ENCODE data around the gene ZNF335. TPM values are rescaled to one million over a fixed set of nuclear protein-coding genes. Genes with fewer than 3 reads are reported as not detected.

ZNF335 gene
- total and polyA plus RNA-seq, 2 of the 13 experiments (the other 11 are each of a cell fraction or from before 2014, with no cell fraction given) = 9.7 to 13.7 TPM

DNA sequence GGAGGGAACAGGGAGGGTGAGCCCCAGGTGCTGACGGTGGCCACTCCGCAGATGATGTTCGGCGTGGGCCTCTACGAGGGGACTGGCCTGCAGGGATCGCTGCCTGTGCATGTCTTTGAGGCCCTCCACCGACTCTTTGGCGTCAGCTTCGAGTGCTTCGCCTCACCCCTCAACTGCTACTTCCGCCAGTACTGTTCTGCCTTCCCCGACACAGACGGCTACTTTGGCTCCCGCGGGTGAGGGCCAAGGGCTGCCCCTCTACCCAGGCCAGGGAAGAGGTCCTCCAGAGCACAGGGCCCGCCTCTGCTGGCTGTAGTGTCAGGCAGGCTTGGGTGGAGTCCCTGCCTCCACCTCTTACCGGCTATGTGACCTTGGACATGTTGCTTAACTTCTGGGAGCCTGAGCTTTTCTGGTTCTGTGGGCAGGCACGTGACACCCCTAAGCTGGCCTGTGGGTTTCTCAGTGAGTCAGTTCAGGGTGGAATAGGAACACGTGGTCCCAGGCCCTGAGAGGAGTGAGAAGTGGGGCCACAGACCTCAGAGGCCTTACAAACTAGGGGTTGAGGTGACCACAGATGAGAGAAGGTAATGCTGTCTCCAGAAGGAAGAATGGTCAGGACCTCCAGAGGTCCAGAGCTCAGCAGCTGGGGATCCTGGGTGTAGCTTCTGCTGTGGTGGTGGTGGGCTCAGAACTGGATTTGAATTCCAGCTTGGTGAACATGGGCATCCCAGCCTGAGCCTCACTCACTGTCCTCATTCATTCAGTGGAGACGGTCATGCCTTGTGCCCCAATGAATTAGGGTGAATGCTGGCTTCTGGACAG, 25.6 kb downstream of the ZNF335 start (continued):
- TF ChIP-seq, protein P1, sequence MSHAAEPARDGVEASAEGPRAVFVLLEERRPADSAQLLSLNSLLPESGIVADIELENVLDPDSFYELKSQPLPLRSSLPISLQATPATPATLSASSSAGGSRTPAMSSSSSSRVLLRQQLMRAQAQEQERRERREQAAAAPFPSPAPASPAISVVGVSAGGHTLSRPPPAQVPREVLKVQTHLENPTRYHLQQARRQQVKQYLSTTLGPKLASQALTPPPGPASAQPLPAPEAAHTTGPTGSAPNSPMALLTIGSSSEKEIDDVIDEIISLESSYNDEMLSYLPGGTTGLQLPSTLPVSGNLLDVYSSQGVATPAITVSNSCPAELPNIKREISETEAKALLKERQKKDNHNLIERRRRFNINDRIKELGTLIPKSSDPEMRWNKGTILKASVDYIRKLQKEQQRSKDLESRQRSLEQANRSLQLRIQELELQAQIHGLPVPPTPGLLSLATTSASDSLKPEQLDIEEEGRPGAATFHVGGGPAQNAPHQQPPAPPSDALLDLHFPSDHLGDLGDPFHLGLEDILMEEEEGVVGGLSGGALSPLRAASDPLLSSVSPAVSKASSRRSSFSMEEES (CRISPR knock-in tag; IDR thresholded peaks at IDR 0.05) = peak; percentile 99
- peak; percentile 90 for TF ChIP-seq ESRRA (CRISPR knock-in tag; IDR thresholded peaks at IDR 0.05; ENCODE audit: low read depth)
- TF ChIP-seq, protein P2, sequence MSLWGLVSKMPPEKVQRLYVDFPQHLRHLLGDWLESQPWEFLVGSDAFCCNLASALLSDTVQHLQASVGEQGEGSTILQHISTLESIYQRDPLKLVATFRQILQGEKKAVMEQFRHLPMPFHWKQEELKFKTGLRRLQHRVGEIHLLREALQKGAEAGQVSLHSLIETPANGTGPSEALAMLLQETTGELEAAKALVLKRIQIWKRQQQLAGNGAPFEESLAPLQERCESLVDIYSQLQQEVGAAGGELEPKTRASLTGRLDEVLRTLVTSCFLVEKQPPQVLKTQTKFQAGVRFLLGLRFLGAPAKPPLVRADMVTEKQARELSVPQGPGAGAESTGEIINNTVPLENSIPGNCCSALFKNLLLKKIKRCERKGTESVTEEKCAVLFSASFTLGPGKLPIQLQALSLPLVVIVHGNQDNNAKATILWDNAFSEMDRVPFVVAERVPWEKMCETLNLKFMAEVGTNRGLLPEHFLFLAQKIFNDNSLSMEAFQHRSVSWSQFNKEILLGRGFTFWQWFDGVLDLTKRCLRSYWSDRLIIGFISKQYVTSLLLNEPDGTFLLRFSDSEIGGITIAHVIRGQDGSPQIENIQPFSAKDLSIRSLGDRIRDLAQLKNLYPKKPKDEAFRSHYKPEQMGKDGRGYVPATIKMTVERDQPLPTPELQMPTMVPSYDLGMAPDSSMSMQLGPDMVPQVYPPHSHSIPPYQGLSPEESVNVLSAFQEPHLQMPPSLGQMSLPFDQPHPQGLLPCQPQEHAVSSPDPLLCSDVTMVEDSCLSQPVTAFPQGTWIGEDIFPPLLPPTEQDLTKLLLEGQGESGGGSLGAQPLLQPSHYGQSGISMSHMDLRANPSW (CRISPR knock-in tag; IDR thresholded peaks at IDR 0.05; ENCODE audit: borderline replicate concordance) = no peak
- TF ChIP-seq, protein P3, sequence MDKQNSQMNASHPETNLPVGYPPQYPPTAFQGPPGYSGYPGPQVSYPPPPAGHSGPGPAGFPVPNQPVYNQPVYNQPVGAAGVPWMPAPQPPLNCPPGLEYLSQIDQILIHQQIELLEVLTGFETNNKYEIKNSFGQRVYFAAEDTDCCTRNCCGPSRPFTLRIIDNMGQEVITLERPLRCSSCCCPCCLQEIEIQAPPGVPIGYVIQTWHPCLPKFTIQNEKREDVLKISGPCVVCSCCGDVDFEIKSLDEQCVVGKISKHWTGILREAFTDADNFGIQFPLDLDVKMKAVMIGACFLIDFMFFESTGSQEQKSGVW (CRISPR knock-in tag; IDR thresholded peaks at IDR 0.05; ENCODE audit: borderline replicate concordance) = peak; percentile 97
- TF ChIP-seq PAX8 (CRISPR knock-in tag; IDR thresholded peaks at IDR 0.05; ENCODE audit: borderline replicate concordance) = no peak
- TF ChIP-seq NCOA1 (CRISPR knock-in tag; IDR thresholded peaks at IDR 0.05) = no peak
- TF ChIP-seq ZNF296 (CRISPR knock-in tag; conservative IDR thresholded peaks at IDR 0.05) = peak; percentile 55; the same call in 1 of the 2 replicates
- peak; percentile 77 for TF ChIP-seq TEAD3 (CRISPR knock-in tag; optimal IDR thresholded peaks at IDR 0.05; ENCODE audit: borderline replicate concordance)
- TF ChIP-seq, protein P4, sequence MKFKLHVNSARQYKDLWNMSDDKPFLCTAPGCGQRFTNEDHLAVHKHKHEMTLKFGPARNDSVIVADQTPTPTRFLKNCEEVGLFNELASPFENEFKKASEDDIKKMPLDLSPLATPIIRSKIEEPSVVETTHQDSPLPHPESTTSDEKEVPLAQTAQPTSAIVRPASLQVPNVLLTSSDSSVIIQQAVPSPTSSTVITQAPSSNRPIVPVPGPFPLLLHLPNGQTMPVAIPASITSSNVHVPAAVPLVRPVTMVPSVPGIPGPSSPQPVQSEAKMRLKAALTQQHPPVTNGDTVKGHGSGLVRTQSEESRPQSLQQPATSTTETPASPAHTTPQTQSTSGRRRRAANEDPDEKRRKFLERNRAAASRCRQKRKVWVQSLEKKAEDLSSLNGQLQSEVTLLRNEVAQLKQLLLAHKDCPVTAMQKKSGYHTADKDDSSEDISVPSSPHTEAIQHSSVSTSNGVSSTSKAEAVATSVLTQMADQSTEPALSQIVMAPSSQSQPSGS (CRISPR knock-in tag; IDR thresholded peaks at IDR 0.05) = peak; percentile 85; the same call in 1 of the 2 replicates
- TF ChIP-seq, protein P5, sequence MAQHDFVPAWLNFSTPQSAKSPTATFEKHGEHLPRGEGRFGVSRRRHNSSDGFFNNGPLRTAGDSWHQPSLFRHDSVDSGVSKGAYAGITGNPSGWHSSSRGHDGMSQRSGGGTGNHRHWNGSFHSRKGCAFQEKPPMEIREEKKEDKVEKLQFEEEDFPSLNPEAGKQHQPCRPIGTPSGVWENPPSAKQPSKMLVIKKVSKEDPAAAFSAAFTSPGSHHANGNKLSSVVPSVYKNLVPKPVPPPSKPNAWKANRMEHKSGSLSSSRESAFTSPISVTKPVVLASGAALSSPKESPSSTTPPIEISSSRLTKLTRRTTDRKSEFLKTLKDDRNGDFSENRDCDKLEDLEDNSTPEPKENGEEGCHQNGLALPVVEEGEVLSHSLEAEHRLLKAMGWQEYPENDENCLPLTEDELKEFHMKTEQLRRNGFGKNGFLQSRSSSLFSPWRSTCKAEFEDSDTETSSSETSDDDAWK (CRISPR knock-in tag; IDR thresholded peaks at IDR 0.05) = no peak
- no peak for TF ChIP-seq JDP2 (CRISPR knock-in tag; IDR thresholded peaks at IDR 0.05; ENCODE audit: borderline replicate concordance)
- no peak for TF ChIP-seq SOX6 (IDR thresholded peaks at IDR 0.05)
- TF ChIP-seq SOX6 (CRISPR knock-in tag; IDR thresholded peaks at IDR 0.05) = peak; percentile 92
- TF ChIP-seq, protein P6, sequence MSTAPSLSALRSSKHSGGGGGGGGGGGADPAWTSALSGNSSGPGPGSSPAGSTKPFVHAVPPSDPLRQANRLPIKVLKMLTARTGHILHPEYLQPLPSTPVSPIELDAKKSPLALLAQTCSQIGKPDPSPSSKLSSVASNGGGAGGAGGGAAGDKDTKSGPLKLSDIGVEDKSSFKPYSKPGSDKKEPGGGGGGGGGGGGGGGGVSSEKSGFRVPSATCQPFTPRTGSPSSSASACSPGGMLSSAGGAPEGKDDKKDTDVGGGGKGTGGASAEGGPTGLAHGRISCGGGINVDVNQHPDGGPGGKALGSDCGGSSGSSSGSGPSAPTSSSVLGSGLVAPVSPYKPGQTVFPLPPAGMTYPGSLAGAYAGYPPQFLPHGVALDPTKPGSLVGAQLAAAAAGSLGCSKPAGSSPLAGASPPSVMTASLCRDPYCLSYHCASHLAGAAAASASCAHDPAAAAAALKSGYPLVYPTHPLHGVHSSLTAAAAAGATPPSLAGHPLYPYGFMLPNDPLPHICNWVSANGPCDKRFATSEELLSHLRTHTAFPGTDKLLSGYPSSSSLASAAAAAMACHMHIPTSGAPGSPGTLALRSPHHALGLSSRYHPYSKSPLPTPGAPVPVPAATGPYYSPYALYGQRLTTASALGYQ (CRISPR knock-in tag; IDR thresholded peaks at IDR 0.05) = peak; percentile 52; the same call in 1 of the 2 replicates
- TF ChIP-seq, protein P7, sequence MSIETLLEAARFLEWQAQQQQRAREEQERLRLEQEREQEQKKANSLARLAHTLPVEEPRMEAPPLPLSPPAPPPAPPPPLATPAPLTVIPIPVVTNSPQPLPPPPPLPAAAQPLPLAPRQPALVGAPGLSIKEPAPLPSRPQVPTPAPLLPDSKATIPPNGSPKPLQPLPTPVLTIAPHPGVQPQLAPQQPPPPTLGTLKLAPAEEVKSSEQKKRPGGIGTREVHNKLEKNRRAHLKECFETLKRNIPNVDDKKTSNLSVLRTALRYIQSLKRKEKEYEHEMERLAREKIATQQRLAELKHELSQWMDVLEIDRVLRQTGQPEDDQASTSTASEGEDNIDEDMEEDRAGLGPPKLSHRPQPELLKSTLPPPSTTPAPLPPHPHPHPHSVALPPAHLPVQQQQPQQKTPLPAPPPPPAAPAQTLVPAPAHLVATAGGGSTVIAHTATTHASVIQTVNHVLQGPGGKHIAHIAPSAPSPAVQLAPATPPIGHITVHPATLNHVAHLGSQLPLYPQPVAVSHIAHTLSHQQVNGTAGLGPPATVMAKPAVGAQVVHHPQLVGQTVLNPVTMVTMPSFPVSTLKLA (IDR thresholded peaks at IDR 0.05) = peak; percentile 99
- TF ChIP-seq HOXD1 (CRISPR knock-in tag; IDR thresholded peaks at IDR 0.05) = no peak; the same call in 1 of the 2 replicates
- no peak; the same call in 1 of the 2 replicates for TF ChIP-seq RFX5 (IDR thresholded peaks at IDR 0.05; ENCODE audit: low read depth, low read length)

All from HepG2 (cell line).